HG03520 (cell line): ENCODE results near the gene RUBCNL.
"Not testable (repeated sequence)": the region's sequence is repeated elsewhere in the genome, so short reads cannot be mapped to it uniquely, and the experiment has no call there.

Source experiments
- ATAC-seq: cut with Tn5 transposase; IDR thresholded peaks from one replicate; pipeline ENCODE4 v1.9.1; 2021; ENCODE audit warnings: mild to moderate bottlenecking, moderate library complexity; ENCODE audit not compliant: unreplicated experiment

Gene RUBCNL

DNA sequence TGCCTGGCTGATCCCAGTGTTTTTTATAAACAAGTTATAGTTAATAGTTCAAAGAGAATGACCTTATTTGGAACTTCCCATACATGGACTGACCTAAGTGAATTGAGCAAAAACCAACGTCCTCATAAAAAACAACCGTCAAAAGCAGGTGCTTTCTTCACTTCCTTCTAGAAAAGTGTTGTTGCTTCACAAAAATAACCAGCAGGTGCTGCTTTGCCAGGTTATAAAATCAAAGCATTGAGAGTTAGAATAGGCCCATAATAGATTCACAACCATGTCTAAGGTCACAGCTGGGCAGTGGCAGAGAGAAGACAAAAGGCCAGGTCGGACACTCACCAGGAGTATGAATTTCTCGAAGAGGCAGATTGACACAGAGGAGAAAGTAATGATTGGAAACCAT lies 9.5 kb downstream of the RUBCNL start:
- ATAC-seq, result no peak

DNA sequence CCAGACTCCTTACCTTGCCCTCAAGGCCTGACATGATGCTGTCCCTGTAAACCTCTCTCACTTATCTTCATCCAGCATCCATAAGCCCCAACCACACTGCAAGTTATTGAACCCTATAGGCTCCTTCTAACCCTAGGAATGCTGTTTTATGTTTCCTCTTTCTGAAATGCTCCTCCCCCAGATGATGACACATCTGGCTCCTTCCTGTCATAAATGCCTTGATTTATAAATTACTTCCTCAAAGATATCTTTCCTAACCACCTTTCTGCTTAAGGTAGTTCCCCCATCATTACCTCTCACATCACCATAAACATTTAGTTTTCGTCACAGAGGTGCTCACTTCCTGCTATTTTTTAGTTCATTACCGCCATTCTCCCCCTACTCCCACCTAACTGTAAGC lies 12.3 kb downstream of the RUBCNL start:
- ATAC-seq, result no peak

DNA sequence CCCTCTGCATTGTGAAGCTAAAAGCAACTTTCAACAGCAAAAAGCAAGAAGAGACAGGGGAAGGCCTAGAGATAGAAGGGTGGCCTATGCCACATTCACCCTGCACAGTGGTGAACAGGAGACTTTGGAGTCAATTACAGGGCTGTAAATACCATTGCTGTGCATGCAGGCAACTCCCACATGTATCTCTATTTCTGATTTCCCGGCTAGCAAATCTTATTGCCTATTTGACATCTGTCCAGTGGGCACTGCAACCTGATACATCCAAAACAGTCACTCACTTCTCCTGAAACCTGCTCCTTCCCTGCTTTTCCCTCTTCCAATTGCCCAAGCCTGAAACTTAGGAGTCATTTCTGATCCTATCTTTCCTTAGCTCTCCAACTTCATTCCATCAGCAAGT lies 13.4 kb downstream of the RUBCNL start:
- no peak for ATAC-seq

DNA sequence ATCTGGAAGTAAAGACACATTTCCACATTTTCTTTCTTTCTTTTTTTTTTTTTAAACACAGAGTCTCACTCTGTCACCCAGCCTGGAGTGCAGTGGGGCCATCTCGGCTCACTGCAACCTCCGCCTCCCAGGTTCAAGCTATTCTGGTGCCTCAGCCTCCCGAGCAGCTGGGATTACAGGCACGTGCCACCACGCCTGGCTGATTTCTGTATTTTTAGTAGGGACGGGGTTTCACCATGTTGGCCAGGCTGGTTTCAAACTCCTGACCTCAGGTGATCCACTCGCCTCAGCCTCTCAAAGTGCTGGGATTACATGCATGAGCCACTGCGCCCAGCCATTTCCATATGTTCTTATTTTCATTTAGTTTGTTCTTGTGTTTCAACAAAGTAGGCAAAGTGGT lies 14.1 kb downstream of the RUBCNL start:
- ATAC-seq, result not testable (repeated sequence)

DNA sequence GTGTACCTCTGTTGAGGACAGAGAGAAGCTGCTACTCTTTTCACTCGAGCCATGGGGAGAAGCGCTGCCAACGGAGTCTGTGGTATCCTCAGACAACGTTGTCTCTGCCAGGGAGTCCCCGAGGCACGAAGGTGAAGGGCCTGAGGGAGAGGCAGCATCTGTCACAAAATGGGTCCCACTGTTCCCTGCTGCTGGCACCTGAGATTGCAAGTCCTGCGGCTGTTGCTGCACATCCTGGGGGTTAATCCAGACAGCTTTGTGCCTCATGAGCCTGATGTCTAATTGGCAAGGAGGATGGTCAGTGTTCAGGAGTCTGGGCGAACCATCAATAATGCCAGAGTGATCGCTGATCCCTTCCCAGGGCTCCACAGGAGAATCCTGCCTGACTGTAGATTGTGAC lies 15.0 kb downstream of the RUBCNL start:
- no peak for ATAC-seq

DNA sequence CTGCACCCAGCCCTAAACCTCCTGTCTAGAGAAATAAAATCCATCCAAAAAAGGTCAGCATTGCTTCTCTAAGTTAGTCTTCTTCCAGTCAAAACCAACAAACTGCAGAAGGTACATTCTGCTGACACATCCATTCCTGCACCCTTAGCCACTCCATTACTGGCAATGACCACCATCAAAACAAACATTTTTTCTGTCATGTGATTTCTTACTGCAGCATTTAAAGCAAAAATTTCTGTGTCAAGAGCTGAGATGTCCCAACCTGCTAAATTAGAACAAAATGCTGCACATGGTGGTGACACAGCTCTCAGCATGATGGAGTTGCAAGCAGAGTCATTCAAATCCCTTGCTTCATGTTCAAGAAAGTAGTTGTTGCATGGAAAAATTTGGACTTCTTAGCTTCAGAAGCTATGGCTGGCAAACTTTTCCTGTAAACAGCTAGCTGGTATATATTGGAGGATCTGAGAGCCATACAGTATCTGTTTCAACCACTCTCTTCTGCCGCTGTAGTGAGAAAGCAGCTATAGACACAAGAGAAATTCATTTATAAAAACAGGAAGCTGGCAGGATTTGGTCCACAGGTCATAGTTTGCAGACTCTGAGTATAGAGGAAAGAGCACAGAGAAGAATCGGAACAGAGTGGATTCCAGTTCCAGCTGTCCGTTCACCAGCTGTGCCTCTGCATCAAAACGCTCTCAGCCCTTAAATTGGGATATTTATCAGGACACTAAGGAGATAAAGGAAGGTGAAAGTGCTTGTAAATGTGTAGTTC lies 17.4 kb downstream of the RUBCNL start:
- ATAC-seq, result no peak

DNA sequence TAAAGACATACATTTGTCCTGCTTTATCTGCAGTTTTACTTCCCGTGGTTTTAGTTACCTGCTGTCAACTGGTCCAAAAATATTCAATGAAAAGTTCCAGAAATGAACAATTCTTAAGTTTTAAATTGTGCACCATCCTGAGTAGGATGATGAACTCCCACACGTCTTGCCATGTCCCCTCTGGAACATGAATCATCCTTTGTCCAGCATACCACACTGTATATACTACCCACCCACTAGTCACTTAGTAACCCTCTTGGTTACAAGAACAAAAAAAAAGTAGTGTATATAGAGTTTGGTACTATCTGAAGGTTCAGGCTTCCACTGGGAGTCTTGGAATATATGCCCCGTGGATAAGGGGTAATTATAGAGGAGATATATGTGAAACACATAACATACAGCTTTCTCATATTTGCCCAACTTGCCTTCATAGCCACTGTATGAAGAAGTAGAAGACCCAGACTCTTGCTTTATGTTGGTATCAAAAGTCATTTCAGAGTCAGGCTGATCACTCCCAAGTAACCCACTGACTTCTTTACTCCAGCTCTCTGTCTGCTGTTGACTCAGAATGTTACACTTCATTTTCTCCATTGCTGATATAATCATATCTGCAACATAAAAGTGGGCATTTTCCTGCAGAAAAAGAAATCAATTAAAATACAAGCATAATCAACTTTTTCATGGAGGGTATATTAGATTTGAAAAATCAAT lies 19.3 kb downstream of the RUBCNL start:
- no peak for ATAC-seq

DNA sequence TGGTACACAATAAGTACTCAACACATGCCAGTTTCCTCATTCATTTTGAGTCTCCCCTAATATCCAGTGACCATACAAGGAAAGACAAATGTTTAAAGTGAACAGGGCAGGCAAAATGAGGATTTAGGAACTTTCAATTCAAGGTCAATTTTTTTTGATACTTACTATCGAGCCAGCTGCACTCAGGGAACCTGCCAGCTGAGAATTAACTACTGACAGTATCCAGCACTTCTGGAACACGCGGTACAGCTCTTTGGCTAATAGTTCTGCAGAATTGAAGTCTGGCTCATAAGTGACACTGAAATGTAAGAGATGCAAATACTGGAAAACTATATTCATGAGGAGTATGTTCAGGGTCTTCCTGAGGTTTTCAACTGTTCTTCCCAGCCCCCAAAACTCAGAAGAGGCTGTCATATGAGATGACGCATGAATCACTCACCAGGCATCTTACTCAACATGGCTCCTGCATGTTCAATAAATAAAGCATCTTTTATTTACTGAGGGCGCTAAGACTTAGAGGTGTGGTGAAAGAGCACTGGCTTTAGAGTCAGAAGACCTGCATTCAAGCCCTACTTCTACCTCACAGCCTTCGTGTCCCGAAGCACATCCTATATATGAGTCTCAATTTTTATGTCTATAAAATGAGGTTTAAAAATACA lies 25.6 kb downstream of the RUBCNL start:
- no peak for ATAC-seq

DNA sequence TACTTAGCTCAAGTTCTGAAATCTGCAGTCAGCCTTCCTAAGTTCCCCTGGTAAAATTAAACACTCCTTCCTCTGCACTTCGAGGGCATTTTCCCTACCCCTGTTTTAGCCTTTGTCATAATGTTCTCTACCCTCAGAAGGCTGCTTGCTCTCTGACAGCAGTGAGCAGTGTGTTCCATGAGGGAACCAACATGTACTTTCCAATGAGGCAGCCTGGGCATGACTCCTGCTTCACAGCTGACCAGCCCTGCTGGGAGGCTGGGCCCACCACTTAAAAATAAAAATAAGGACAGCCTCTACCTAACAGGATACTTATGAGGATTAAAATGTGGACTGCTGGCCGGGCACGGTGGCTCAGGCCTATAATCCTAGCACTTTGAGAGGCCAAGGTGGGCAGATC lies 26.4 kb downstream of the RUBCNL start:
- no peak for ATAC-seq

DNA sequence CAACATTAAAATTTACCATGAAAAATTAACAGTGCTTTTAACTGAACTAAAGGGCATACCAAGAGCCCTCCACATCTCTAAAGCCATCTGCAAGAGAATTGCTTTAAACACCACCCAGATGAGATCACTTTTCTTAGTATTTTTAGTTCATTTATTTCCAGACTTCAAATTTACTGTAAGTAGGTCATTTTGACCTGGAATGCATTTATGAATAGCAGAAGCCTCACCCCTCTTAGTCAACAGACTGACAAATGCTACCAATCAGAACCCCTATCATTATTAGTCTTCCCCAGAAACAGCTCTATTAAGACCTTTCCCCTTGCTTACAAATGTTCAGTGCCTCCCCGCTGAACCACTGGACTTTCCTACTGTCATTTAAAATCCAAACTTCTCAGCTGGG lies 27.3 kb downstream of the RUBCNL start:
- no peak for ATAC-seq

DNA sequence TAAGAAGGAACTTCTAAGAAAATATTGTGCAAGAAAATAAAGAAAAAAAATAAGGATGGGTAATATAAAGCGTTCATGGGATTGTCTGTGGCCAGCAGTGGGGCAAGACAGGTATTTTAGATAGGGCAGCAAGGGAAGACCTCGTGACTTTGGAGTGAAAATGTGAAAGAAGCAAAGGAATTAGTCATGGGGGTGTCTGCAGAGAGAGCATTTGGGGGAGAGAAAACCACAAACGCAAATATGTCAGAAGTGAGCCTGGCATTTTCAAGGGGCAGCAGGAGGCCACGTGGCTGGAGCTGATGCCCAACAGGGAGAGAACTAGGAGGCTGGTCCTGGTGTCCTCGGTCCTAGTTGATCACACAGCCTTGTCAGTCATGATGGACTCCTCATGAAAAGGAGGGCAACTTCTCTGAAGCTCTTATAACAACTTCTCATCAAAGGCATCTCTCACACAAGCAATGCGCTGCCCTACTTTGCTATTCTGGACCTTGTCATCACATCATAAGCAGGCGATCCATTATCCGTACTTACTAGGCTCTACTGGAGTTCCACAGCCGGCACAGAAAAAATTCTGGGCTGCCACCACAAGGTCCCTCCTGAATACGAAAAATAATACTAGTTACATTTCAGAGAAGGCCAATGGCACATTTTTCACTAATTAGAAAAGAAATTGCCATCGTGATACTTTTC lies 31.0 kb downstream of the RUBCNL start:
- ATAC-seq, result no peak

DNA sequence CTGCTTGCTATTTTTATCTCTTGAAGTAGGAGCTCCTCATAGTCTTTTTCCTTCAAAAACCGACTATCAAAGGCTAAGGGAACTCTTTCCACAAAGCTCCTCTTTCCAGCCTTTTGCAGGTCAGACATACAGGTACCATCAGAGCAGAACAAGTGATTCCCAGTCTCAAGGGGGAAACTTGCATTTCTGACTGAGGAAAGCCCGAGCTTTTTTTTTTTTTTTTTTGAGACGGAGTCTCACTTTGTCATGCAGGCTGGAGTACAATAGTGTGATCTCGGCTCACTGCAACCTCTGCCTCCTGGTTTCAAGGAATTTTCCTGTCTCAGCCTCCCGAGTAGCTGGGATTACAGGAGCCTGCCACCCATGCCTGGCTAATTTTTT lies 32.0 kb downstream of the RUBCNL start:
- ATAC-seq, result no peak

DNA sequence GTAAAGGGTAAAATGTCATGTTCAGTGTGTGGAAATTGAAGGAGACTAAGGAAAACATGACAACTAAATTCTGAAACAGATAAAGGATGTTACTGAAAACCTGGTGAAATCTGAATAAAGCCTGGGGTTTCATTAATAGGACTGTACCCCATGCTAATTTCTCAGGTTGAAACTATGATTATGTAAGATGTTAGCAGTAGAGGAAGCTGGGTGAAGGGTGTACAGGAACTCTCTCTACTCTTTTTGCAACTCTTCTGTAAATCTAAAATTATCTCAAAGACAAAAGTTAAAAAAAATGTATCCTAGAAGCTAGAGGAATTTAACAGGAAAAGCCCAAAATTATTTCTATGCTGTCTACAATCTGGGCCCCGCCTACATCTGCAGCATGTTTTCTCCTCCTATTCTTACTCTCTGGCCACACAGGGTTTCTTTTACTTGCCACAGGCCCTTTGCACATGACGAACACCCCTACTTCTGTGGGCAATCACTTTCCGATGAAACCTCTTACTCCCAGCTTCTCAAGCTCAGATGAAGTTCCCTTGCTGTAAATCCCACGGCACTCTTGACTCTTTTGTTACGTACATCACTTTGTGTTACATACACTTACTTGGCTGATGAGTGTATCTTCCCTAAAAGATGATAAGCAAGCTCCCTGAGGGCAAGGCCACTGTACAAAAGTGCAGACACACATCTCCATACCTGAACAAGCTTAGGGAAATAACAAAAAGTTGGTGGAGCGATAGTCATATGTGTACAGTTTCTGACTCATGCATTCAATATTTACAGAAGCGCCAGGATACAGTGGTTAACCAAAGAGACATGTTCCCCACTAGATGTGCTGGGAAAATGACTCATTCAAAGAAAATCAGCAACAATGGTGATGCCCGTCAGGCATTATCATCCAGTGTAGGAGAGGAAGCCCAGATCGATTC lies 32.6 kb downstream of the RUBCNL start:
- peak; percentile 51 for ATAC-seq

DNA sequence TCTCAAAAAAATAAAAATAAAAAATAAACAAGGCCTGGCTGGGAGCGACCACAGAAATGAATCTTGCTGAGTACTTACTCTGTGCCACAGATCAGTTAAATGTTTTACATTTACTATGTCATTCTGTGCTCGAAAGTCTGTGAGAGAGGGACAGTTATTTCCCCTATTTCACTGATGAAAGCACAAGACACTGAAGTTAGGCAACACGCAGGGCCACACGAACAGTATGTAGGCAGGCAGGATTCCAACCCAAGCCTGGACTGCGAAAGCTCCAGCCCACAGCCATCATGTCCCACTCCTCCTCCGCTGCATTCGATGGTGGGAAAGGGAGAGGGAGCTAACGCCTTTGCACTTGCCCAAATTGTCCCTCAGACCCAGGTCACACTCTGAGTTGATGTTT lies 34.2 kb downstream of the RUBCNL start:
- ATAC-seq, result no peak

DNA sequence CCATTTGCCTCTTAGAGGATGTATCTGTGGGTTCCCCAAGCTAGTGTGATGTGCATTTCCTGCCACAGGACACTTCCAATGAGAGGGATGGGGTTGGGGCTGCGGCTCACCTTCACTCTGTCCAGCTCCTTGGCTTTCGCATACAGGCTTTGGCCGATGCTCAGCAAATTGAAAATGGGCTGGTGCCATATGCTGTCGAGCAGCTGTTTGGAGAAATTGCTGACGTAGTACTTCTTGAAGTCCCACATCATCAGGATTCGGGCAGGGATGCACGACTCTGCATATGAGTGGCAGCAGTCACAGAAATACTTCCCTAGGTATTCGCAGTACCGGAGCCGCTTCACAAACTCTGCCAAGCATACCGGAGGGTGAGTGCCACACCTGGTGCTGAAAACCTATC lies 37.0 kb downstream of the RUBCNL start:
- no peak for ATAC-seq

DNA sequence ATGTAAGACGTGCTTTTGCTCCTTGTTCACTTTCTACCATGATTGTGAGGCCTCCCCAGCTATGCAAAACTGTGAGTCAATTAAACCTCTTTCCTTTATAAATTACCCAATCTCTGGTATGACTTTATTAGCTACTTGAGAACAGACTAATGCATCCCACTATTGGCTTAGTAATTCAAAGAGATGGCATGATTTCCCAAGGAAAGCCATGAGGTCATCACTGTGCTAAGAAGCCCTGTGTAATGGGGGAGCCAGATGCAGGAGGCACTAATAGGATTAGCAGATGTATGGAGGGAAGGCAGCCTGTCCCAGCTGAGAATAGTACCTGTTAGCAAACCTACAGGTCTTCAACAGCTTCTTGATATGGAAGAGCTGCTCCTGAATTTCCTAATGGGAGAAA lies 38.1 kb downstream of the RUBCNL start:
- ATAC-seq, result no peak

DNA sequence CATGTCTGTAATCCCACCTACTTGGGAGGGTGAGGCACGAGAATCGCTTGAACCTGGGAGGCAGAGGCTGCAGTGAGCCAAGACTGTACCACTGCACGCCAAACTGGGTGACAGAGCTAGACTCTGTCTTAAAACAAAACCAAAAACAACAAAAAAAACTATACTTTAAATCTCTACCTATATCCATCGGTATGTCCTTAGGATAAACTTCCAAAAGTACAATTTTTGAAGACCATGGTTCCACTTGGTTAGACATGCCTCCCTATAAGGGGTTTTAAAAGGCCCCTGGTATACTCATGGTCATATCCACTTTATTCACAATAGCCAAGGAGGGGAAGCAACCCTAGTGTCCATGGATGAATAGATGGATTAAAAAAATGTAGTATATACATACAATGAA lies 39.8 kb downstream of the RUBCNL start:
- ATAC-seq, result no peak

DNA sequence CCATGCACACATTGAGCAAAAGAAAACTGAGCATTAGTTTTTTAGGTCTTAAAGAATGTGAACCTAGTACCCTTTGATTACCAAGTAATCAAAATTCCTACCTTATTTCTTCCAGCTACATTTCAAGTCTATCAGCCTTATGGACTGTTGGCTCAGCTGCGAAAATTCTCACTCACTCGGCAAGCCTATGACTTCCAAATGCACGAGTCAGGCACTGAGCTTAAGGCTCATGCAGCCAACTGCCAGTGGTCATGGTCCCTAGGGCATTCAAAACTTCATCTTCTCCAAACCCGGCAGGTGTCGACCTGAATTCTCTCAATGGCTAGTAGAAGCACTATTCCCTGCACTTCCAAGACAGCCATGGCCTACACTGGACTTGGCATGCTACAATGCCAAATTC lies 41.2 kb downstream of the RUBCNL start:
- no peak for ATAC-seq

DNA sequence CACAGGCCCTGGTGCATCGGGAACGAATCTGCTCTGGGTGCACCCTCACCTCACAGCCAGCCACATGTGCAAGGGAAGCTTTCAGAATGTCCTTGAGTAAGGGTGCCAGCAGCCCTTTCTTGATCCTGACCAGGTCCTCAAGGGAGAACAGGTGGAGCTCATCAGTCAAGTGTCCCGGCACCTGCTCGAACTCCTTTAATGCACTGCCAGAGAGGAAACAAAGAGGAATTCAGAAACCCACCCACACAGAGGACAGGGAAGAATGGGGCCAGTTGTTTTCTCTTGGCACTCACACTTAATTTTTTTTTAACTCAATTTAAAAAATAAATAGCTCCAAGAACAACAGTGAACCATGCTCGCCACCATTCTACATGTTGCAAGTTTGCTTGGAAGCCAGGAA lies 41.7 kb downstream of the RUBCNL start:
- no peak for ATAC-seq

DNA sequence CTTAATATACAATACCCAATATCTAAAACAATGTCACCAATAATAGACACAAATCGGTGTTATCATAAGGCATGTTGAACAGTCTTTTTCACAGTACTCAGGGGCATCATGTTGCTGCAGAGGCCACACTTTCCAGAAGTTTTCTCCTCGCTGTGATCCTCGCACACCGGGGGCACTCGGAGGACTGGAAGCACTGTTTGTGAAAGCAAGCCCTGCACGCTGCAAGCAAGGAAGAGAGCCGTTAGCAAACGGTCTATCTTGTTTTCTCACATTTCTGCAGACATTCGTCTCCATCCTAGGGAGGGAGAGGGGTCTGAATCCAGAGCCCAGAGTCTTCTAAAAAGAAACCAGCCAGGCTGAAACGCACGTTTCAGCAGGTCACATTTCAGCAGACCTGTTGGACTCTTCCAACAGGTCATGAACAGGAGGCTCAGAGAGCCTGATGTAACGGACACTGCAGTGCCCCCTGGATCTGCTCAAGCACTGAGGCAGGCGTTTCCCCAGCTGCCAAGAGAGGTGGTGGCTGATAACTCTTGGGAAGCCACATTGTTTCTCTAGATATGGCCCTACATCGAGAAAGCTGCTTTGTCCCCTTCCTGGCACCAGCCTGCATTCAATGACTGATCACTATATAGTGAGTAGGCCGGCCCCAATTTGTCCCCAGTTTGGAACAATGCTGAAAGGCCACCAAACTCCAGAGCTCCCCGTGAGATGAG lies 43.6 kb downstream of the RUBCNL start:
- no peak for ATAC-seq
